Gastroesophageal sphincter (tissue), 3 donors: ENCODE results near the gene ROR2.
"Not testable (repeated sequence)": the region's sequence is repeated elsewhere in the genome, so short reads cannot be mapped to it uniquely, and the experiment has no call there.

Source experiments
- EP300 ChIP-seq: sonication (generic); formaldehyde crosslinking; IDR thresholded peaks from one replicate; pipeline ENCODE4 v1.6.1; 2017; ENCODE audit warnings: antibody characterized with exemption, mild to moderate bottlenecking
- POLR2A ChIP-seq, 2 donors: fragments of 450-650 bp; IDR thresholded peaks; one replicate each; pipeline ENCODE4 v1.6.1; 2017; ENCODE audit warnings: antibody characterized with exemption in 2 of 2, mild to moderate bottlenecking in 2 of 2, moderate library complexity in 1 of 2
- POLR2AphosphoS5 ChIP-seq: sonication (generic); formaldehyde crosslinking; IDR thresholded peaks from one replicate; pipeline ENCODE4 v1.6.1; 2017; ENCODE audit warnings: antibody characterized with exemption
- TF ChIP-seq, protein P1 (sequence below), 4 experiments: fragments of 200-600 bp in 2 of 4; fragments of 450-650 bp in 2 of 4; sonication (generic) in 1 of 4; IDR thresholded peaks; one replicate each; pipeline ENCODE4 v1.5.1; 2017 to 2019; ENCODE audit warnings: antibody characterized with exemption in 4 of 4, mild to moderate bottlenecking in 2 of 4, moderate library complexity in 2 of 4

DNA sequence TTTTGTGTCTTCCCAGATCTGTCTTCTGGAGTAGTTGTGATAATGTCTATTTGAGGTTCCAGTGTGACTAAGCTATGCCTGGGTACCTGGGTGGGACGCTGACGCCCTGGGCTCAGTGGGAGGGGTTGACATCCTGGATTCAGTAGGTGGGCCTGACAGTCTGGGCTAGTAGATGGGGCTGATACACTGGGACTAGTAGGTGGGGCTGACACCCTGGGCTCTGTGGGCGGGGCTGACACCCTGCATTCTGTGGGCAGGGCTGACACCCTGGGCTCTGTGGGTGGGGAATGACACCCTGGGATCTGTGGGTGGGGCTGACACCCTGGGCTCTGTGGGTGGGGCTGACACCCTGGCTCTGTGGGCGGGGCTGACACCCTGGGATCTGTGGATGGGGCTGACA is 153.5 kb downstream of the ROR2 start:
- TF ChIP-seq EP300; POLR2A (IDR thresholded peaks at IDR 0.05); POLR2AphosphoS5: not testable (repeated sequence)
- TF ChIP-seq, protein P1, sequence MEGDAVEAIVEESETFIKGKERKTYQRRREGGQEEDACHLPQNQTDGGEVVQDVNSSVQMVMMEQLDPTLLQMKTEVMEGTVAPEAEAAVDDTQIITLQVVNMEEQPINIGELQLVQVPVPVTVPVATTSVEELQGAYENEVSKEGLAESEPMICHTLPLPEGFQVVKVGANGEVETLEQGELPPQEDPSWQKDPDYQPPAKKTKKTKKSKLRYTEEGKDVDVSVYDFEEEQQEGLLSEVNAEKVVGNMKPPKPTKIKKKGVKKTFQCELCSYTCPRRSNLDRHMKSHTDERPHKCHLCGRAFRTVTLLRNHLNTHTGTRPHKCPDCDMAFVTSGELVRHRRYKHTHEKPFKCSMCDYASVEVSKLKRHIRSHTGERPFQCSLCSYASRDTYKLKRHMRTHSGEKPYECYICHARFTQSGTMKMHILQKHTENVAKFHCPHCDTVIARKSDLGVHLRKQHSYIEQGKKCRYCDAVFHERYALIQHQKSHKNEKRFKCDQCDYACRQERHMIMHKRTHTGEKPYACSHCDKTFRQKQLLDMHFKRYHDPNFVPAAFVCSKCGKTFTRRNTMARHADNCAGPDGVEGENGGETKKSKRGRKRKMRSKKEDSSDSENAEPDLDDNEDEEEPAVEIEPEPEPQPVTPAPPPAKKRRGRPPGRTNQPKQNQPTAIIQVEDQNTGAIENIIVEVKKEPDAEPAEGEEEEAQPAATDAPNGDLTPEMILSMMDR (IDR thresholded peaks at IDR 0.05), result not testable (repeated sequence)
